NT2/D1 (cell line): ENCODE measurements around the gene IRGM.

Experiments used
- SUZ12 ChIP-seq: IDR thresholded peaks from 2 replicates; pipeline ENCODE4 v1.6.1; 2011; ENCODE audit not compliant: insufficient read length, insufficient read depth; ENCODE audit errors: extremely low read depth
- YY1 ChIP-seq: IDR thresholded peaks from 2 replicates; pipeline ENCODE4 v1.6.1; 2011; ENCODE audit not compliant: insufficient read length, insufficient read depth
- ZNF274 ChIP-seq: IDR thresholded peaks from 2 replicates; pipeline ENCODE4 v1.6.1; 2011; ENCODE audit warnings: mild to moderate bottlenecking, low read depth, low read length

DNA sequence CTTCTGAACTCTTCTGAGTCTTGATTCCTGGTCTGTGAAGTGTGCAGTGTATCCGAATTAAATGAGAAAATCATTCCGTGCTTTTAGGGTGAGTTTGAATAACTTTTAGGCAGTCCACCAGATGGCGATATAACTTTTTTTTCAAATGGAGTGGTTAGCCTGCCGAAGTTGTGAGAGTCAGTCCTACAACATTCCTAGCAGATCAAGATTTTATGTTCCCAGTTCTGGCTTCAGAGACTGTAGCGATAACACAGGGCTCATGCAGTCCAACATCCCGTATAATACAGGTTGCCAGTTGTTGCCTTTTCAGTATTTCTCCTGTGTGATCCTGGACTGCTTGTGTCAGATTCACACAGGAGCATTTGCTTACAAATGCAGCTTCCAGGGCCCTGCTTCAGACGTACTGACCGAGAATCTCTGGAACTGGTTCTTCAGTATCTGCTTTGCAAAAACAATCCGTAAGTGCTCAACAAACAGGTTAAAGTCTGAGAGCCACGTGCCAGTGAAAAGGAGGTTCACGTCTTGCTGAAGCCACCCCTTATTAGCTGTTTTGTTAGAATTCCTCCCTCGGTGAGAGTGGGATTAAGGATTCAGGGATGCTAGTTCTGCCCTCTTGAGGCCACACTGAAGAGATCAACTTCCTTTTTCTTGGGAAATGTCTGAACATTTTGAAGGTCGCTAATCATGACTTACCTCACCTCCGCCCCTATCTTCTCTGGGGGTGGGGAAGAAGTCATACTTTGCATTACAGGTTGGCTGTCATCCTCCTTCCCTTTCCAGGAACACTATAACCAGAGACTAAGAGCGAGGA is 45.0 kb upstream of the IRGM start:
- TF ChIP-seq YY1 (no peak), ZNF274 (no peak), SUZ12 (no peak)
